Right lobe of liver (tissue), 4 donors: Measurements from ENCODE around the gene ARNT2.

Source experiments
- CTCF ChIP-seq, 4 donors: fragments of 200-600 bp in 3 of 4; fragments of 450-650 bp in 1 of 4; IDR thresholded peaks; one replicate each; pipeline versions ENCODE4 v1.5.1 to v1.8.0; 2016 to 2022; ENCODE audit warnings: antibody characterized with exemption in 4 of 4, mild to moderate bottlenecking in 2 of 4
- POLR2A ChIP-seq: fragments of 450-650 bp; IDR thresholded peaks from one replicate; pipeline ENCODE4 v1.6.1; 2017; ENCODE audit warnings: antibody characterized with exemption, mild to moderate bottlenecking
- donor health status: DM: no; HTN: no; CAD: no.
- donor health status: DM: no; HTN: no; CAD: no.
- donor health status: DM: no; HTN: yes; CAD: no.

- no peak for TF ChIP-seq POLR2A
- TF ChIP-seq CTCF (IDR thresholded peaks at IDR 0.05) = no peak
Measured at GRCh38 chr15:80641384-80641783, 237.2 kb downstream of the ARNT2 start.
